ENCODE measurements around the gene IL4R.

GRCh38 chr16:27284865-27285675 is 28.7 kb upstream of the IL4R start:
- TF ChIP-seq, protein P1, sequence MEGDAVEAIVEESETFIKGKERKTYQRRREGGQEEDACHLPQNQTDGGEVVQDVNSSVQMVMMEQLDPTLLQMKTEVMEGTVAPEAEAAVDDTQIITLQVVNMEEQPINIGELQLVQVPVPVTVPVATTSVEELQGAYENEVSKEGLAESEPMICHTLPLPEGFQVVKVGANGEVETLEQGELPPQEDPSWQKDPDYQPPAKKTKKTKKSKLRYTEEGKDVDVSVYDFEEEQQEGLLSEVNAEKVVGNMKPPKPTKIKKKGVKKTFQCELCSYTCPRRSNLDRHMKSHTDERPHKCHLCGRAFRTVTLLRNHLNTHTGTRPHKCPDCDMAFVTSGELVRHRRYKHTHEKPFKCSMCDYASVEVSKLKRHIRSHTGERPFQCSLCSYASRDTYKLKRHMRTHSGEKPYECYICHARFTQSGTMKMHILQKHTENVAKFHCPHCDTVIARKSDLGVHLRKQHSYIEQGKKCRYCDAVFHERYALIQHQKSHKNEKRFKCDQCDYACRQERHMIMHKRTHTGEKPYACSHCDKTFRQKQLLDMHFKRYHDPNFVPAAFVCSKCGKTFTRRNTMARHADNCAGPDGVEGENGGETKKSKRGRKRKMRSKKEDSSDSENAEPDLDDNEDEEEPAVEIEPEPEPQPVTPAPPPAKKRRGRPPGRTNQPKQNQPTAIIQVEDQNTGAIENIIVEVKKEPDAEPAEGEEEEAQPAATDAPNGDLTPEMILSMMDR (IDR thresholded peaks at IDR 0.05; ENCODE audit: low read length), result no peak
- TF ChIP-seq EZH2 (optimal IDR thresholded peaks at IDR 0.05; ENCODE audit: low read depth, low read length), result no peak
